ENCODE data around the gene AUNIP.

Gene AUNIP

DNA sequence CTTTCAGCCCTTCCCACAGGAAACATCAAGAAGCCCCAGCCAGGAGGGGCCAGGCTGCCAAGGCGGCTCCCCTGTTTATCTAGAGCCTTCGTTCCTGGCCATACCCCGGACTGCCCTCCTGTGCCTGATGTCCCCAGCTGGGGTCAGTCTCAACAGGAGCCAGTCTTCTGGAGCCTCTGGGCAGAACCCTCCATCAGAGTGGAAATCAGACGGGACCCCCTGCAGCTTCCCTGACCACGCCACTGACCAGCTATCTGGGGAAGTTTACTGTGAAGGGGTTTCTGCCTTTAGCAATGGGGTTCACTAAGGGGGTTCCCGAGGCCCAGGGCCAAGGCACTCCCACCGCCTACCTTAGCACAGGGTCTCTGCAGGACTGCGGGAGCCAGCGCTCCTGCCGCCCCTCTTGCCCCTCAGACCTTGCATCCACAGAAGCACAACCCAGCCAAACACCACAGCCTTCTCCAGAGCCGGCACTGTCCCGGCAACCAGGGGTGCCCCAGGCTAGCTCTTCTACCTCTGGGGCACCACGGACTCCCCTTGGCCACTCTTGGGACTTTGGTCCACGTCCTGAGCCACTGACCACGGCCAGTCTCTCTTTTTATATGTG is 43.0 kb downstream of the AUNIP start:
- Histone ChIP-seq H3K27me3 (replicated peaks; ENCODE audit: insufficient read depth, low read length) (no peaks in the 10 kb centered on the region), H3K4me2 (ENCODE audit: low read depth, low read length) (no peak overlapping the region), H3K9me2 (replicated peaks; ENCODE audit: insufficient read depth, low read length) (no peaks in the 10 kb centered on the region), H3K9ac (ENCODE audit: low read length) (no peak overlapping the region), H4K20me1 (ENCODE audit: insufficient read depth, low read length) (no peaks in the 10 kb centered on the region), H3K27ac (ENCODE audit: low read length) (no peak overlapping the region), H3K4me1 (ENCODE audit: low read length) (peaks cover 5% of the 10 kb centered on the region), H2AFZ (ENCODE audit: low read length) (no peak overlapping the region), H3K79me2 (ENCODE audit: low read length) (peaks cover 6% of the 10 kb centered on the region), H3K4me3 (ENCODE audit: low read length) (no peak overlapping the region), H3K9me3 (replicated peaks; ENCODE audit: insufficient read depth, low read length) (no peaks in the 10 kb centered on the region), H3K36me3 (replicated peaks; ENCODE audit: insufficient read depth, low read length) (no peaks in the 10 kb centered on the region), H3F3A (ENCODE audit: insufficient read depth, low read length) (peaks cover 15% of the 10 kb centered on the region; the same call in 1 of the 2 replicates)
- TF ChIP-seq EZH2 (optimal IDR thresholded peaks at IDR 0.05; ENCODE audit: low read depth, low read length) (no peak), EZH2phosphoT487 (IDR thresholded peaks at IDR 0.05; ENCODE audit: low read length) (no peak)
- TF ChIP-seq, protein P1, sequence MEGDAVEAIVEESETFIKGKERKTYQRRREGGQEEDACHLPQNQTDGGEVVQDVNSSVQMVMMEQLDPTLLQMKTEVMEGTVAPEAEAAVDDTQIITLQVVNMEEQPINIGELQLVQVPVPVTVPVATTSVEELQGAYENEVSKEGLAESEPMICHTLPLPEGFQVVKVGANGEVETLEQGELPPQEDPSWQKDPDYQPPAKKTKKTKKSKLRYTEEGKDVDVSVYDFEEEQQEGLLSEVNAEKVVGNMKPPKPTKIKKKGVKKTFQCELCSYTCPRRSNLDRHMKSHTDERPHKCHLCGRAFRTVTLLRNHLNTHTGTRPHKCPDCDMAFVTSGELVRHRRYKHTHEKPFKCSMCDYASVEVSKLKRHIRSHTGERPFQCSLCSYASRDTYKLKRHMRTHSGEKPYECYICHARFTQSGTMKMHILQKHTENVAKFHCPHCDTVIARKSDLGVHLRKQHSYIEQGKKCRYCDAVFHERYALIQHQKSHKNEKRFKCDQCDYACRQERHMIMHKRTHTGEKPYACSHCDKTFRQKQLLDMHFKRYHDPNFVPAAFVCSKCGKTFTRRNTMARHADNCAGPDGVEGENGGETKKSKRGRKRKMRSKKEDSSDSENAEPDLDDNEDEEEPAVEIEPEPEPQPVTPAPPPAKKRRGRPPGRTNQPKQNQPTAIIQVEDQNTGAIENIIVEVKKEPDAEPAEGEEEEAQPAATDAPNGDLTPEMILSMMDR (IDR thresholded peaks at IDR 0.05; ENCODE audit: low read length), result no peak
- no peak for DNase-seq

DNA sequence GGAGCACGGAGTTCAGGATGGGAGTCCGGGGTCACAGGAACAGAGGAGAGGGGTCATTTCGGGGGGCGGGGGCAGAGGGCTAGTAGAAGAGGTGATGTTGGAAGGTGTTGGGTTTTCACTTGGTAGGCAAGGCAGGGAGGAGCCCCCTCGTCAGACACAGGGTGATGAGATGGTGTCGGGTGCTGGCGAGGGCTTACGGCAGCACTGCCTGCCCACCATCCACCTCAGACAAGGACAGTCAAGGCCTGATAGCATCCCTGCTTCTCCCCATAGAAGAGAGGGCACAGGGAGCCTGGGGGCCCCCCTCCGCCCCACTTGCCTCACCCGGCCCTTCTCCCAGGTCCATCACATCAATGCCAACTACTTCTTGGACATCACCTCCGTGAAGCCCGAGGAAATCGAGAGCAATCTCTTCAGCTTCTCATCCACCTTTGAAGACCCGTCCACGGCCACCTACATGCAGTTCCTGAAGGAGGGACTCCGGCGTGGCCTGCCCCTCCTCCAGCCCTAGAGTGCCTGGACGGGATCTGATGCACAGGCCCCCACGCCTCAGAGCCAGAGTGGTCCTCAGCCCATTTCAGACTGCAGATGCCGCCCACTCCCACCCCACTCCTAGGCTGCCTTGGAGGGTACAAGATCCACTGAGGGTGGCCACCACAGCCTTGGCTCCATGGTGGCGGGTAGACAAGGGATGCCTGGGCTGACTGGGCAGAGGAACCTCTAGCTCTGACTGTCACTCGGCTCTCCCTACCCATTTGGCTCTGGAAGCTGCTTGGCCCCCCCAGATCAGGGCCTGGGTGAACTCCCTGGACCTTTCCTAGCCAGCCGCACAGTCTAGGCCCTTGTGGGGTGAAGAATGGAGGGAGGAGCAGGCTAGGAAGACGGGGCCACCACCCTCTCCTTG is 43.8 kb downstream of the AUNIP start:
- Histone ChIP-seq H2AFZ (ENCODE audit: low read length) (no peak overlapping the region), H3K4me1 (ENCODE audit: low read length) (0 out of 2 replicates have a peak, but pooled peaks cover 3% of the 10 kb centered on the region), H3K4me2 (ENCODE audit: low read depth, low read length) (no peak overlapping the region), H3K9me3 (replicated peaks; ENCODE audit: insufficient read depth, low read length) (no peaks in the 10 kb centered on the region), H3K27me3 (replicated peaks; ENCODE audit: insufficient read depth, low read length) (no peaks in the 10 kb centered on the region), H3K9me2 (replicated peaks; ENCODE audit: insufficient read depth, low read length) (no peaks in the 10 kb centered on the region), H3K27ac (ENCODE audit: low read length) (no peak overlapping the region), H3K4me3 (ENCODE audit: low read length) (no peak overlapping the region), H3F3A (ENCODE audit: insufficient read depth, low read length) (peaks cover 14% of the 10 kb centered on the region; the same call in 1 of the 2 replicates), H3K36me3 (replicated peaks; ENCODE audit: insufficient read depth, low read length) (no peaks in the 10 kb centered on the region), H3K79me2 (ENCODE audit: low read length) (no peaks in the 10 kb centered on the region; the same call in 1 of the 2 replicates), H3K9ac (ENCODE audit: low read length) (no peak overlapping the region), H4K20me1 (ENCODE audit: insufficient read depth, low read length) (no peaks in the 10 kb centered on the region)
- TF ChIP-seq, protein P1 (IDR thresholded peaks at IDR 0.05; ENCODE audit: low read length), result no peak
- TF ChIP-seq EZH2 (optimal IDR thresholded peaks at IDR 0.05; ENCODE audit: low read depth, low read length) (no peak), EZH2phosphoT487 (IDR thresholded peaks at IDR 0.05; ENCODE audit: low read length) (no peak)
- no peak for DNase-seq

DNA sequence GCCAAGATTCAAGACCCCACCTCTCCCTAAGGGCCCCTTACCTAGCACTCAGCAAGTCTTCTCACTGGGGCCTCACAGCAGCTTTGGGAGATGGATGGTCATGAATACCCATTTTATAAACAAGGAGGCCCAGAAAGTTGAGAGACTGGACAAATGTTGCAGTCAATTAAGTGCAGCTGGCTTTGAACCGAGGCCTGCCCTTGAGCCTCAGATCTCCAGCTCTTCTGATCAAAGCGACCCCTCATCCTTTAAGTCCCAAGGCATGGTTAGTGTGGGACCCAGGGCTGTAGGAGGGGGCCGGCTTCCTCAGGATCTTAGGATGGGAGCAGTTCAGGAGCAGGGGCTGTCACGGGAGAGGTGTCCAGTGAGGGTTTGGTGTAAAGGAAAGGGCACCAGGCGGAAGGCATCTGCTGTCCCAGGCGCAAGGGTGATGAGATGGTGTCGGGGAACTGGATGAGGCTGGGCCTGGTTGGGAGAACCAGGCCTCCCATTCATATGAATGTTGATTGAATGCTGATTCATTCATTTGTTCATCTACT is 44.6 kb downstream of the AUNIP start:
- H3K4me1 ChIP-seq (ENCODE audit: low read length), result 0 out of 2 replicates have a peak, but pooled peaks cover 3% of the 10 kb centered on the region
- no peak overlapping the region for H2AFZ ChIP-seq (ENCODE audit: low read length)
- no peak overlapping the region for H3K9ac ChIP-seq (ENCODE audit: low read length)
- peaks cover 8% of the 10 kb centered on the region; the same call in 1 of the 2 replicates for H3F3A ChIP-seq (ENCODE audit: insufficient read depth, low read length)
- H3K79me2 ChIP-seq (ENCODE audit: low read length), result no peaks in the 10 kb centered on the region
- H3K4me3 ChIP-seq (ENCODE audit: low read length), result no peak overlapping the region
- H3K9me3 ChIP-seq (replicated peaks; ENCODE audit: insufficient read depth, low read length), result no peaks in the 10 kb centered on the region
- H3K27me3 ChIP-seq (replicated peaks; ENCODE audit: insufficient read depth, low read length), result no peaks in the 10 kb centered on the region
- no peaks in the 10 kb centered on the region for H4K20me1 ChIP-seq (ENCODE audit: insufficient read depth, low read length)
- no peaks in the 10 kb centered on the region for H3K36me3 ChIP-seq (replicated peaks; ENCODE audit: insufficient read depth, low read length)
- no peak overlapping the region for H3K27ac ChIP-seq (ENCODE audit: low read length)
- TF ChIP-seq EZH2phosphoT487 (IDR thresholded peaks at IDR 0.05; ENCODE audit: low read length), result no peak
- TF ChIP-seq, protein P1 (IDR thresholded peaks at IDR 0.05; ENCODE audit: low read length), result no peak
- TF ChIP-seq EZH2 (optimal IDR thresholded peaks at IDR 0.05; ENCODE audit: low read depth, low read length), result no peak
- no peak overlapping the region for H3K4me2 ChIP-seq (ENCODE audit: low read depth, low read length)
- DNase-seq, result no peak
- no peaks in the 10 kb centered on the region for H3K9me2 ChIP-seq (replicated peaks; ENCODE audit: insufficient read depth, low read length)
